HCT116 (cell line): ENCODE results near the gene EXOC6B. TPM values are rescaled to one million over a fixed set of nuclear protein-coding genes. Genes with fewer than 3 reads are reported as not detected.

Source experiments
- ATAC-seq: fragments of 200-7000 bp; cut with Tn5 transposase; 2 replicates; pipeline ENCODE4 v1.9.1; 2020; ENCODE audit warnings: mild to moderate bottlenecking, moderate library complexity
- BruUV-seq: library from RNA; stranded (reverse); fragments of 400-500 nt; replicated peaks from 2 replicates; lab custom pipeline; 2021; lab: Mats Ljungman, UMichigan
- CTCF ChIA-PET: fragments of 300-600 bp; sonication (Branson Sonifier 250); formaldehyde crosslinking; loops from one replicate; lab custom pipeline; 2021; ENCODE audit warnings: antibody characterized with exemption; lab: Charles Lee
- POLR2A ChIA-PET: fragments of 300-600, 350-600 bp; sonication (Branson Sonifier 250); formaldehyde crosslinking; loops from one replicate; lab custom pipeline; 2021; ENCODE audit warnings: antibody characterized with exemption; lab: Charles Lee
- RAD21 ChIA-PET, 2 experiments: fragments of 300-600 bp; sonication (Branson Sonifier 250); formaldehyde crosslinking; loops; one replicate each; lab custom pipeline; 2023; ENCODE audit warnings: low total read pairs in 2 of 2; ENCODE audit not compliant: uncharacterized antibody in 2 of 2, unreplicated experiment in 2 of 2, low non-redundant PET in 1 of 2; lab: Charles Lee
- DNase-seq: peaks from one replicate; pipeline ENCODE4 v3.0.0-alpha.2; 2010; ENCODE audit warnings: low read depth, low spot score
- H2AFZ ChIP-seq: fragments of 200-600 bp; shearing (Covaris generic), sonication (generic); 2 replicates; pipeline ENCODE4 v1.6.1; 2017; ENCODE audit warnings: low read depth, mixed run types, mixed read lengths, antibody characterized with exemption, low read length; ENCODE audit not compliant: poor library complexity, severe bottlenecking
- H3K27ac ChIP-seq: 2 replicates; pipeline ENCODE4 v1.5.1; 2012; ENCODE audit warnings: low read depth, low read length
- H3K27me3 ChIP-seq: fragments of 200-600 bp; sonication (generic); 2 replicates; pipeline ENCODE4 v1.6.1; 2016; ENCODE audit warnings: mixed run types, low read length, mixed read lengths; ENCODE audit not compliant: insufficient read depth
- H3K36me3 ChIP-seq, 2 experiments: fragments of 200-500 bp in 1 of 2; fragments of 200-600 bp in 1 of 2; sonication (Bioruptor generic) in 1 of 2; sonication (generic) in 1 of 2; 2 replicates each; pipeline versions ENCODE4 v1.5.1 to v1.6.1; 2014 to 2016; ENCODE audit warnings: low read length in 2 of 2, inconsistent platforms in 1 of 2, mixed read lengths in 1 of 2, mixed run types in 1 of 2; ENCODE audit not compliant: insufficient read depth in 2 of 2, control insufficient read depth in 1 of 2
- H3K4me1 ChIP-seq, 2 experiments: fragments of 200-600 bp in 1 of 2; sonication (generic) in 1 of 2; 2 replicates each; pipeline versions ENCODE4 v1.5.1 to v1.6.1; 2012 to 2017; ENCODE audit warnings: low read length in 2 of 2, inconsistent platforms in 1 of 2, mild to moderate bottlenecking in 1 of 2, mixed read lengths in 1 of 2, mixed run types in 1 of 2, moderate library complexity in 1 of 2; ENCODE audit not compliant: insufficient read depth in 2 of 2, control insufficient read depth in 1 of 2
- H3K4me2 ChIP-seq: fragments of 200-600 bp; sonication (generic); 2 replicates; pipeline ENCODE4 v1.6.1; 2017; ENCODE audit warnings: mixed run types, low read length, mixed read lengths
- H3K4me3 ChIP-seq, 2 experiments: fragments of 200-600 bp in 1 of 2; sonication (generic) in 1 of 2; replicated peaks in 1 of 2; 2 replicates each; pipeline ENCODE4 v1.5.1; 2011 to 2016; ENCODE audit warnings: low read length in 2 of 2, control low read depth in 1 of 2, low read depth in 1 of 2, mild to moderate bottlenecking in 1 of 2, mixed read lengths in 1 of 2, mixed run types in 1 of 2
- H3K79me2 ChIP-seq: fragments of 200-600 bp; sonication (generic); 2 replicates; pipeline ENCODE4 v1.6.1; 2017; ENCODE audit warnings: mild to moderate bottlenecking, mixed run types, low read length, moderate library complexity, mixed read lengths; ENCODE audit not compliant: insufficient read depth
- H3K9ac ChIP-seq: fragments of 200-600 bp; sonication (generic); 2 replicates; pipeline ENCODE4 v1.6.1; 2016; ENCODE audit warnings: low read length, mixed read lengths
- H3K9me2 ChIP-seq: fragments of 200-600 bp; sonication (generic), shearing (Covaris generic); 2 replicates; pipeline ENCODE4 v1.6.1; 2017; ENCODE audit warnings: mixed run types, mild to moderate bottlenecking, moderate library complexity; ENCODE audit not compliant: insufficient read depth
- H3K9me3 ChIP-seq, 2 experiments: fragments of 200-500 bp in 1 of 2; fragments of 200-600 bp in 1 of 2; sonication (Bioruptor generic) in 1 of 2; sonication (generic) in 1 of 2; 2 replicates each; pipeline ENCODE4 v1.6.1; 2014 to 2017; ENCODE audit warnings: low read length in 2 of 2, mixed read lengths in 2 of 2, inconsistent platforms in 1 of 2, low read depth in 1 of 2, mild to moderate bottlenecking in 1 of 2, mixed run types in 1 of 2, moderate library complexity in 1 of 2; ENCODE audit not compliant: control insufficient read depth in 1 of 2, insufficient read depth in 1 of 2
- H4K20me1 ChIP-seq: fragments of 200-600 bp; sonication (generic), shearing (Covaris generic); 2 replicates; pipeline ENCODE4 v1.6.1; 2017; ENCODE audit warnings: mixed run types, mild to moderate bottlenecking, moderate library complexity; ENCODE audit not compliant: insufficient read depth
- CEBPB ChIP-seq: IDR thresholded peaks from 2 replicates; pipeline ENCODE4 v1.6.1; 2012; ENCODE audit warnings: low read depth
- ELF1 ChIP-seq: IDR thresholded peaks from 2 replicates; pipeline ENCODE4 v1.6.1; 2012; ENCODE audit warnings: low read depth, borderline replicate concordance
- EZH2 ChIP-seq: fragments of 200-600 bp; sonication (generic); IDR thresholded peaks from 2 replicates; pipeline ENCODE4 v1.6.1; 2017; ENCODE audit warnings: antibody characterized with exemption, mixed run types
- FOSL1 ChIP-seq: IDR thresholded peaks from 2 replicates; pipeline ENCODE4 v1.6.1; 2012; ENCODE audit warnings: low read depth
- JUND ChIP-seq: IDR thresholded peaks from 2 replicates; pipeline ENCODE4 v1.6.1; 2012
- POLR2A ChIP-seq: IDR thresholded peaks from 2 replicates; pipeline ENCODE4 v1.7.0; 2011; ENCODE audit warnings: borderline replicate concordance; ENCODE audit not compliant: insufficient read depth, insufficient read length; ENCODE audit errors: extremely low read depth
- SIN3A ChIP-seq: IDR thresholded peaks from 2 replicates; pipeline ENCODE4 v1.6.1; 2012; ENCODE audit warnings: low read depth
- SRF ChIP-seq: IDR thresholded peaks from 2 replicates; pipeline ENCODE4 v1.6.1; 2012; ENCODE audit warnings: low read depth
- TCF7L2 ChIP-seq: IDR thresholded peaks from 2 replicates; pipeline ENCODE4 v1.7.0; 2011; ENCODE audit warnings: borderline replicate concordance, inconsistent platforms; ENCODE audit not compliant: insufficient read depth, insufficient read length; ENCODE audit errors: extremely low read depth
- ZNF274 ChIP-seq: fragments of 200-500 bp; sonication (Bioruptor generic); IDR thresholded peaks from 2 replicates; pipeline ENCODE4 v1.6.1; 2014; ENCODE audit warnings: mild to moderate bottlenecking, low read depth, low read length, inconsistent platforms
- intact Hi-C: fragments of 100-400 bp; cut with micrococcal nuclease; formaldehyde crosslinking; loops from 2 replicates; pipeline ENCODE4 v1.10.0; 2022
- total RNA-seq: library from RNA; stranded (reverse); gene quantifications from one replicate; pipeline ENCODE4 v1.2.1, GENCODE V29; 2021; ENCODE audit not compliant: unreplicated experiment

EXOC6B gene
- total RNA-seq, 1 experiment from 2014 or later, result 25.4 TPM

- BruUV-seq, result no TSS peak
- Histone ChIP-seq H2AFZ (no peak overlapping the region), H4K20me1 (no peaks in the 10 kb centered on the region), H3K4me3 (no peak overlapping the region), H3K9me3 (no peaks in the 10 kb centered on the region), H3K27me3 (no peaks in the 10 kb centered on the region), H3K9me2 (no peaks in the 10 kb centered on the region), H3K27ac (no peak overlapping the region), H3K79me2 (no peaks in the 10 kb centered on the region), H3K9ac (no peak overlapping the region), H3K4me1 (no peaks in the 10 kb centered on the region), H3K4me2 (no peak overlapping the region), H3K36me3 (no peaks in the 10 kb centered on the region)
- no peak for ATAC-seq
- ChIA-PET RAD21 (no interaction called here), CTCF (no interaction called here), POLR2A (no interaction called here)
- intact Hi-C loops, result no loop called here
- no peak for TF ChIP-seq JUND
- TF ChIP-seq SIN3A, result no peak
- TF ChIP-seq TCF7L2, result no peak
- TF ChIP-seq EZH2, result no peak
- no peak for TF ChIP-seq FOSL1
- TF ChIP-seq ELF1, result no peak
- TF ChIP-seq ZNF274, result no peak
- DNase-seq, result no peak
Observed at GRCh38 chr2:72204786-72205503, 620.9 kb downstream of the EXOC6B start.

GRCh38 chr2:72204156-72204785 lies 621.6 kb downstream of the EXOC6B start:
- Histone ChIP-seq H3K4me1 (no peaks in the 10 kb centered on the region), H3K4me2 (no peak overlapping the region), H2AFZ (no peak overlapping the region), H3K9ac (no peak overlapping the region), H3K36me3 (no peaks in the 10 kb centered on the region), H4K20me1 (no peaks in the 10 kb centered on the region), H3K27ac (no peak overlapping the region), H3K79me2 (no peaks in the 10 kb centered on the region), H3K9me3 (no peaks in the 10 kb centered on the region), H3K27me3 (no peaks in the 10 kb centered on the region), H3K4me3 (no peak overlapping the region), H3K9me2 (no peaks in the 10 kb centered on the region)
- RAD21 ChIA-PET, result no interaction called here
- no peak for ATAC-seq
- CTCF ChIA-PET, result no interaction called here
- no peak for DNase-seq
- BruUV-seq, result no TSS peak
- TF ChIP-seq EZH2 (no peak), CEBPB (no peak), POLR2A (no peak), SIN3A (no peak), SRF (no peak)
- POLR2A ChIA-PET, result no interaction called here
- intact Hi-C loops, result no loop called here
